Activated CD4-positive, alpha-beta T cell treated with anti-CD3 and anti-CD28 coated beads, Interleukin-2, amount 10 ng/mL, durations not matched to agents 7 days and 5 days (primary cell): ENCODE data around the gene ERICH6. TPM values are rescaled to one million over a fixed set of nuclear protein-coding genes. Genes with fewer than 3 reads are reported as not detected.
A peak's percentile ranks its signal among the peaks of the same experiment; 100 is the strongest.

Experiments
- CTCF ChIA-PET: fragments of 350-600 bp; sonication (Branson Sonifier 250); formaldehyde crosslinking; loops from one replicate; lab custom pipeline; 2021; ENCODE audit warnings: antibody characterized with exemption; lab: Charles Lee
- POLR2A ChIA-PET: fragments of 350-600 bp; sonication (Branson Sonifier 250); formaldehyde crosslinking; loops from one replicate; lab custom pipeline; 2021; ENCODE audit warnings: antibody characterized with exemption; lab: Charles Lee
- DNase-seq: peaks from one replicate; pipeline ENCODE4 v3.0.0-alpha.2; 2020
- H3K27ac Mint-ChIP-seq: one replicate; pipeline ENCODE4 v1.8.0; 2021; ENCODE audit warnings: mild to moderate bottlenecking, moderate library complexity, mixed read lengths
- H3K27me3 Mint-ChIP-seq: one replicate; pipeline ENCODE4 v1.8.0; 2021; ENCODE audit warnings: mixed read lengths
- H3K36me3 Mint-ChIP-seq: one replicate; pipeline ENCODE4 v1.8.0; 2021; ENCODE audit warnings: low read depth, mixed read lengths
- H3K4me1 Mint-ChIP-seq: one replicate; pipeline ENCODE4 v1.8.0; 2021; ENCODE audit warnings: mixed read lengths
- H3K4me3 Mint-ChIP-seq: one replicate; pipeline ENCODE4 v1.8.0; 2021; ENCODE audit warnings: mild to moderate bottlenecking, moderate library complexity, mixed read lengths
- H3K9me3 Mint-ChIP-seq: one replicate; pipeline ENCODE4 v1.8.0; 2021; ENCODE audit warnings: mixed read lengths
- total RNA-seq, 2 experiments: library from RNA; stranded (reverse); gene quantifications; one replicate each; pipeline ENCODE4 v1.2.3, GENCODE V29; 2021

The ERICH6 gene
- total RNA-seq: under 1 TPM; 0.50 to 0.81 TPM

DNA sequence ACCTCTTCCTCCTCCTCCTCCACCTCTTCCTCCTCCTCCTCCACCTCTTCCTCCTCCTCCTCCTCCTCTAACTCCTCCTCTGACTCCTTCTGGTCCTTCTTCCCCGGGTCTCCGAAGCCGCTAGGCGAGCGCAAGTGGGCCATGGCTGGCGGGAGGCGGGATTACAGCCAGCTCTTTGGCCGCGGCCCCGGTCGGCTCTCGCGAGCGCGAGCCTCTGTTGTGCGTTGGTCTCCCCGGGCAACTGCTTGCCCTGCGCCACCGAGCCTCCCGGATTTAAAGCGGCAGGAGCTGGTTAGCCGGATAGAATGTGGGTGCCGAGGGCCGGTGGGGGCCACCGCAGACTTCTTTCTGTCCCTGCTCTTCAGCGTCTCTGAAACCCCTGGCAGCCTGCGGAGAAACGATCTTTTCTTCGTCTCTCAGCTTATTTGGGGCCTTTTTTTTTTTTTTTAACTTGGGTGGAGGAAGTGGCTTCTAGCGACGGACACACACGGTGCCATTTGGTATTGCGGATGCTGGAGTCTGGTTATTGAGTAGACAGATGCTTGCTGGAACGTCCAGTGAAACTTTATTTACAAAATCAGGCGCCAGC is at the start of gene ERICH6:
ERICH6 (minus strand) TSS at position 165 of the 589 bp plus-strand sequence; CDS start at position 143, 22 bp downstream.
- Mint-ChIP-seq H3K4me1 (peaks cover 28% of the 10 kb centered on the region), H3K4me3 (peak within 1 kb of the TSS; percentile 98), H3K27ac (peak within 1 kb of the TSS; percentile 98), H3K36me3 (peaks cover 19% of the 10 kb centered on the region), H3K27me3 (peaks cover 13% of the 10 kb centered on the region), H3K9me3 (peaks cover 7% of the 10 kb centered on the region)
- ChIA-PET POLR2A (interaction anchor here (0.6 to 1.1 kb wide), 6 partner anchors 58 to 161 kb away, joined by 3 to 8 read pairs (median 5); partner anchors contain the start of genes SELENOT and SIAH2), CTCF (interaction anchor here (0.9 to 1.4 kb wide), 6 partner anchors 10 to 383 kb away, joined by 3 to 9 read pairs (median 4); partner anchors contain the start of gene SIAH2)
- peak; percentile 88 for DNase-seq

DNA sequence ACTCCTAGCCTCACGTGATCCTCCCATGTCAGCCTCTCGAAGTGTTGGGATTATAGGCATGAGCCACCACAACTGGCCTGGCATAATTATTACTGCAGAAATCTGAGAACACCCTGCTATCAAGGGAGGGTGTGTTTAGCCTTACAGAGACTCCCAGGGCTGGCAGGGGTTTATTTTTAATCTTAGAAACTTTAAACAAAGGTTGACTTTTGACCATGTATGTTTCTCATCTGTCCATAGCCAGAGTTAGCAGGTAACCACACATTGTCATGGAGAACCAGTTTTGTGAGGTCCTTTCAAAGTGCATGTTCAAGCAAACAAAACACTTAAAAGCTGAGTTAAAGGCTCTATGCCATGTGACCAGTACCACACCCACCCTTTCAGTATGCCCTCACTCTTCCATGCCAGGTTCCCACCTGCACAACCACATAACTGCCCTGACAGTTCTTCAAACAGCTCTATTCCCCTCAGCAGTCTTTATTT is 48.1 kb upstream of the ERICH6 start:
- H3K4me1 Mint-ChIP-seq: peaks cover 73% of the 10 kb centered on the region
- H3K9me3 Mint-ChIP-seq: peaks cover 7% of the 10 kb centered on the region
- no peak overlapping the region for H3K4me3 Mint-ChIP-seq
- peak overlapping the region; percentile 80 for H3K27ac Mint-ChIP-seq
- ChIA-PET CTCF (no interaction called here), POLR2A (no interaction called here)
- no peaks in the 10 kb centered on the region for H3K27me3 Mint-ChIP-seq
- DNase-seq: no peak
- peaks cover 57% of the 10 kb centered on the region for H3K36me3 Mint-ChIP-seq

DNA sequence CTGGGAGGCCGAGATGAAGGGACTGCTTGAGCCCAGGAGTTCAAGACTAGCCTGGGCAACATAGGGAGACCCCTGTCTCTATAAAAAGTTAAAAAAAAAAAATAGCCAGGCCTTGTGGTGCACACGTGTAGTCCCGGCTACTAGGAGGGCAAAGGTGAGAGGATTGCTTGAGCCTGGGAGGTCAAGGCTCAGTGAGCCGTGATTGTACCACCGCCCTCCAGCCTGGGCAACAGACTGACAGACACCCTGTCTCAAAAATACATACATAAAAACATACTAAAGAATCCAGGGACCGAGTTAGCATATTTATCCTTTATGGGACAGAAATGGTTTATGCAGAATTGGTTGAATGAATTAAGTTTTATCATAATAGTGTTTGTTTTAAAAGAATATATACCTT is 45.5 kb upstream of the ERICH6 start:
- Mint-ChIP-seq H3K4me1 (peaks cover 71% of the 10 kb centered on the region), H3K27ac (no peak overlapping the region), H3K36me3 (peaks cover 40% of the 10 kb centered on the region), H3K9me3 (peaks cover 4% of the 10 kb centered on the region), H3K4me3 (no peak overlapping the region), H3K27me3 (no peaks in the 10 kb centered on the region)
- no peak for DNase-seq
- CTCF ChIA-PET: interaction anchor here (1.1 to 1.4 kb wide), 2 partner anchors 12 to 14 kb away, joined by 5 to 8 read pairs; partner anchors contain the start of gene SIAH2
- POLR2A ChIA-PET: no interaction called here

DNA sequence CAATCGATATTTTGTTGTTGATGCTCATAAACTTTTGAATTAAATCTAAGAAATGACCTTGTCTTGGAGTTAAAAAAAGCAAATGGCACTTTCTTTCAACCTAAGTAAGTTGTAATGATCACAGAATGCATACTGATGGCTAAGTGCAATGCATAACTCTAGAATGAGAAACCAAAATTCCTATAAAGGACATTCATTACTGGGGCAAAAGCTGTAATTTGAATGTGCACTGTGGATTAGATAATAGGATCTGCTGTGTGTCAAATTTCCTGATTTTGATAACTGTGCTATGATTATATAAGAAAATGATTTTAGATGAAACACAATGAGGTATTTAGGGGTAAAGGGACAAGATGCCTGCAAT is 44.9 kb upstream of the ERICH6 start:
- no peak overlapping the region for H3K4me3 Mint-ChIP-seq
- H3K27me3 Mint-ChIP-seq: no peaks in the 10 kb centered on the region
- DNase-seq: no peak
- no peaks in the 10 kb centered on the region for H3K9me3 Mint-ChIP-seq
- CTCF ChIA-PET: interaction anchor here (1.0 kb wide), 1 partner anchor 10 kb away, joined by 3 read pairs; no protein-coding TSS in a partner anchor
- H3K4me1 Mint-ChIP-seq: peaks cover 69% of the 10 kb centered on the region
- POLR2A ChIA-PET: no interaction called here
- H3K36me3 Mint-ChIP-seq: peaks cover 35% of the 10 kb centered on the region
- no peak overlapping the region for H3K27ac Mint-ChIP-seq

DNA sequence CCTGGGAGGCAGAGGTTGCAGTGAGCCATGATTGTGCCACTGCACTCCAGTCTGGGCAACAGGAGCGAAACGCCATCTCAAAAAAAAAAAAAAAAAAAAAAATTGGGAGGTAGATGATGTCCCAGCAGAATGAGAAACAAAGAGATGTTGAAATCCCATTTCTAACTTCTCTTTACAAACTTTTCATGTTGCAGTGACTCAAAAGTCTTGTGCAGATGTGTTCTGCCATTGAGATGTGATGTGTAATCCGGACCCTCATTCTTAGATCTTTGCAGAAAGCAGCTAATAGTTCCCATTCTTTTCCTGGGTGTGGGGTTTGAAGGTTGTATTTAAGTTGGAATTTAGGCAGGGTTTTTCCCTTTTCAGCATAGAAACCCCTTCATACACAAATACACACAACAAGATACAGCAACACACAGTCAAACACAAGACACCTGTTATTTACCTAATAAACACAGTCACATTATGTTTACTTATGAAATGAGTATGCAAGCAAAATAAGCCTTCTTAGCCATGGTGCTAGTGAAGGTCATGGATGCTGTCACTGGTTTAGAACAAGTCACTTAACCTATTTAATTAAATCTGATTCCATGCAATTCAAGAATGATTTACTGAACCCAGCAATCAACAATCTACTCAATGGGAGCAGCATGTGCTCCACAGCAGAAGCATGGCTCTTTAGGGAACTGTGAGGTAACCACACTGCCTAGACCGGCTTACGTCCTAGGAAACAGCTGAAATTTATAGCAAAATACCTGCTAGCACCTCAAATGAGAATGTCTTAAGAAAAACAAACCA is 44.4 kb upstream of the ERICH6 start:
- Mint-ChIP-seq H3K27me3 (no peaks in the 10 kb centered on the region), H3K36me3 (peaks cover 37% of the 10 kb centered on the region), H3K4me1 (peaks cover 71% of the 10 kb centered on the region), H3K4me3 (no peak overlapping the region), H3K27ac (no peak overlapping the region), H3K9me3 (no peaks in the 10 kb centered on the region)
- DNase-seq: no peak
- CTCF ChIA-PET: interaction anchor here (1.0 to 2.2 kb wide), 2 partner anchors 10 to 15 kb away, joined by 3 to 6 read pairs; partner anchors contain the start of gene SIAH2
- POLR2A ChIA-PET: no interaction called here

DNA sequence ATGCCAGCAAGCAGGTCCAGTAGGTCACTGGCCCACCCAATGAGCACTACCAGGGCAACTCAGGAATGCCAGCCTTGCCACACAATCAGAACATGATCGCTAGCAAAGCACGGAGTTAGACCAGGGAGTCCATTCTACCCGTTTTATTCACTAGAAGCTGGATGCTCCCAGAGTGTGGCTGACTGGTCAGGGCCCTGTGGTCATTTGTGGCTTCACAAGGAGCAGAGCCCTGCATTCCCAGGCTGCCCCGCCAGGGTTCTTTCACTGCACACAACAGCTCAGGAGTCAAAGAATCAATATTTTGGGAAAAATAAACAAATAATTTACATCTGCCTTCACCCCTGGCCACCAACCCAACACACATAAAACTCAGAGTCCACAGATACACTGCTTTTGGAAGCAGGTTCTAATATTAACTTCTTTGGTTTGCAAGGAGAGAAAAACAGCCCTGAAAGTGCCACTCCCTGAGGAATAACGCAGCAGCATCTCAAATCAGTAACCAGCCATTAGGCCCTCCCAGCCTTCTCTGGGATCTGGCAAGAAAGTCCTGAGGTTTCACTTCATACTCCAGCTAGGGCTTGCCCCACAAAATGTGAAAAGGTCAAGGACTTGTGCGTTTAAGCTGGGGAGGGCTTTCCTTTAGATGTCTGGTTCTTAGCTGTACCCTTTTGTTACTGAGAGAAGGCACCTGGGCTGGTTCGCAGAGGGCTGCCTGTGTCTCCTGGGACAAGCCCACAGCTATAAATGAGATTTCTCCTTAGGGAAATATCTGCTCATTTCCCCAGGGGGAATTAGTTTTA is 43.3 kb upstream of the ERICH6 start:
- Mint-ChIP-seq H3K36me3 (peaks cover 41% of the 10 kb centered on the region), H3K4me1 (peaks cover 72% of the 10 kb centered on the region), H3K4me3 (no peak overlapping the region), H3K9me3 (no peaks in the 10 kb centered on the region), H3K27ac (no peak overlapping the region), H3K27me3 (no peaks in the 10 kb centered on the region)
- ChIA-PET CTCF (interaction anchor here (1.0 to 2.2 kb wide), 2 partner anchors 15 to 16 kb away, joined by 3 to 6 read pairs; partner anchors contain the start of gene SIAH2), POLR2A (no interaction called here)
- DNase-seq: no peak

DNA sequence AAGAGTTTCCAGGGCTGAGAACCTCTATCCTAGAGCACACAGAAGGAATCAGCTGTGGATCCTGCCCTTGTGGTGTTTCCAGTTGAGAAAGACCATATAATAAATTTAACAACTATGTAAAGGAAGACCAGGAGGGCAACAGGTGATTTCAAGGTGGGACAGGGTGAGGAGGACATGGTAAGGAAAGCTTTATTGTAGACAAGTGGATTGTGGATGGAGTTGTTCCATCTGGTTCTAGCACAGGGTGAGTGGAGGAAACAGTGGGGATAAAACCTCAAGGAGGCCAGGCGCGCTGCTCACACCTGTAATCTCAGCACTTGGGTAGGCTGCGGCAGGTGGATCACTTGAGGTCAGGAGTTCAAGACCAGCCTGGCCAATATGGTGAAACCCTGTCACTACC is 42.1 kb upstream of the ERICH6 start:
- Mint-ChIP-seq H3K27ac (no peak overlapping the region), H3K4me3 (no peak overlapping the region), H3K27me3 (no peaks in the 10 kb centered on the region), H3K4me1 (peaks cover 71% of the 10 kb centered on the region), H3K9me3 (no peaks in the 10 kb centered on the region), H3K36me3 (peaks cover 47% of the 10 kb centered on the region)
- POLR2A ChIA-PET: no interaction called here
- CTCF ChIA-PET: interaction anchor here (0.5 to 1.0 kb wide), 3 partner anchors 16 to 1702 kb away, joined by 3 read pairs; partner anchors contain the start of gene SIAH2
- DNase-seq: no peak

DNA sequence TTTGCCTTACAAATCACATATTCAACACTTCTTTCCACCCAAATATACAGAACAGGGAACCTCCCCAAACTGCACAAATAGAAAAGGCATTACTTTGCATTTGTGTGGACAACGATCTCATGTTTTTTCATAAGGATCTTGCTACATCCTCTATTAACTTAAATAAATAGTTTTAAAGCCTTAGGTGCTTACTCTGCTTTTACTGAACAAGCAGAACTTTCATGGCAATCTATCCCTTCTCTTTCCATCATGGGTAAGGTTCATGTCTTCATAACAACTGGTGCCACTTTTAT is 41.1 kb upstream of the ERICH6 start:
- H3K36me3 Mint-ChIP-seq: peaks cover 43% of the 10 kb centered on the region
- no peak overlapping the region for H3K27ac Mint-ChIP-seq
- H3K4me1 Mint-ChIP-seq: peaks cover 72% of the 10 kb centered on the region
- DNase-seq: no peak
- H3K27me3 Mint-ChIP-seq: no peaks in the 10 kb centered on the region
- no peak overlapping the region for H3K4me3 Mint-ChIP-seq
- ChIA-PET CTCF (no interaction called here), POLR2A (no interaction called here)
- H3K9me3 Mint-ChIP-seq: no peaks in the 10 kb centered on the region

DNA sequence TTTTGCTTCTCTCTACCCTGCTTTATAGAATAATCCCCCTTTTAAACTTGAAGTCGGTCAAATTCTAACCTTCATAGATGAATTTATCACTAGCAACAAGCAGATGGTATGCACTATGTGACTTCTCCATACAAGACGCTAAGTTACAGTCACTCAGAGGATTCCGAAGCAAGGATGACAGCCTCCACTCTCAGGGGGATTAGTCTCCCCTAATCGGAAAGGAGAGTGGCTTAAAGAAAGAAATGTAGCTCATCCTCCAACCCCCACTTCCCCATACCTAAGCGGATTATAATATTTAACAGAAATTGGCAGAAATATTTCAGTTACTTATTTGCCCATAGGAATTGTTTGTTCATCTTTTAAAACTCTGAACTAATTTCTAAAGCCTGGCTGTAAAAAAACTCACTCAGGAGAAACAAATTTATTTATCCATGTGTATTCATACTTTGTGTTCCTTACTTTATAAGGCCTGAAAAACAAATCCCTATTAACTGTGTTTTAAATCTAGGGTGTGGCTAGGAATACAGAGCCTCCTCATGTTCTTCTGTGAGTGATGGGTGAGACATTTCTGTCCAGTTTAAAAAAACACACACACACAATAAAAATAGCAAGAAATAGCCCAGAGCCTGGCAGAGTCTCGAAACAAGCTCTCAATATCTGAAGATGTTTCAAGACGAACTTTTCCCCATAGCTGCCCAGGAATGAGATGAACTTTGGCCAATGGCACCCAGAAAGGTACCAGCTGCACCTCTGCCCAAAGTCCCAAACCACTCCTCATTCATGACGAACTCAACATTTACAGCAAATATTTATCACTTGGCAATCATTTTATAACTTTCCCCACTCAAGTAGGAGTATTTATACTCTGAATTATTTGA is 40.6 kb upstream of the ERICH6 start:
- no peak for DNase-seq
- peaks cover 76% of the 10 kb centered on the region for H3K4me1 Mint-ChIP-seq
- no peaks in the 10 kb centered on the region for H3K9me3 Mint-ChIP-seq
- H3K27ac Mint-ChIP-seq: no peak overlapping the region
- H3K27me3 Mint-ChIP-seq: no peaks in the 10 kb centered on the region
- H3K4me3 Mint-ChIP-seq: no peak overlapping the region
- peaks cover 41% of the 10 kb centered on the region for H3K36me3 Mint-ChIP-seq
- CTCF ChIA-PET: interaction anchor here (1.5 kb wide), 1 partner anchor 16 kb away, joined by 7 read pairs; no protein-coding TSS in a partner anchor
- POLR2A ChIA-PET: no interaction called here

DNA sequence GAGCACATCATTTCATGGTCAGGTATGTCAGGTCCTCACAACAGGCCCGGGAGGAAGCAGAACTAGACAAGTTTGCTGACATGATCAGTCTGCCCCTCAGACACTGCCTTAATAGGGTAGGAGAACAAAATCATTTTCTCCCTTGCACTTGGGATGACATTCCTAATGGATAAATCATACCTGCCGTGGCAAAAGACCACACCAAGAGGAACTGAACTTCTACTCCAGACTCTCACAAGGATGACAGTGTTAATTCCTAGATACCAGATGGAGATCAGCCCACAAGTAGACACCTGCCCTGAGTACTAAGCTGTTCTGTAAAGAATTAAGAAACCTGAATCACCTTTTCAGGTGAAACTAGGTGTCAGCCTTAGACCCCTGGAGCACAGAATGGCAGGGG is 39.8 kb upstream of the ERICH6 start:
- Mint-ChIP-seq H3K36me3 (peaks cover 41% of the 10 kb centered on the region), H3K27me3 (no peaks in the 10 kb centered on the region), H3K4me1 (peaks cover 77% of the 10 kb centered on the region), H3K27ac (no peak overlapping the region), H3K4me3 (no peak overlapping the region), H3K9me3 (no peaks in the 10 kb centered on the region)
- DNase-seq: no peak
- POLR2A ChIA-PET: no interaction called here
- CTCF ChIA-PET: interaction anchor here (0.7 to 1.5 kb wide), 3 partner anchors 16 to 1542 kb away, joined by 3 to 7 read pairs (median 3); no protein-coding TSS in a partner anchor

DNA sequence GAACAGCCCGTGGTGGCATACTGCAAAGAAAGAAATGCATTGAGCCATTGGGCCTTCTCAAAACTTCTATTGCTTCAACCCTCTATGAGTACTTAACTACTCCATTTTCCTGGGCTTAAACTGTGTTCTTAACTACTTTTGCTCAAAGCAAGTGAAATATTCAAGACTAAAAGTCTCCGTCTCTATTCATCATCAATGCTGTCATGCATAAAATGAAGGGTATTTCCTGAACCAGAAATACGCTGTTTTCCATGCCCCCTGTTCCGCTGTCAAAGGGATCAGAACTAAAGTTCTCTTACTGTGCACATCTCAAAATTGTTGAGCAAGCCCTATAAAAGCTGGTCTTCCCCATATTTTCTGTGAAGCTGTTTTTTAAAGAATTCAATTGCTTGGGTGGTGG is 39.0 kb upstream of the ERICH6 start:
- H3K4me1 Mint-ChIP-seq: peaks cover 81% of the 10 kb centered on the region
- H3K27ac Mint-ChIP-seq: no peak overlapping the region
- H3K27me3 Mint-ChIP-seq: no peaks in the 10 kb centered on the region
- no peak for DNase-seq
- H3K9me3 Mint-ChIP-seq: no peaks in the 10 kb centered on the region
- peaks cover 39% of the 10 kb centered on the region for H3K36me3 Mint-ChIP-seq
- CTCF ChIA-PET: interaction anchor here (0.5 to 1.5 kb wide), 4 partner anchors 17 to 1476 kb away, joined by 3 to 7 read pairs (median 3); no protein-coding TSS in a partner anchor
- no peak overlapping the region for H3K4me3 Mint-ChIP-seq
- POLR2A ChIA-PET: no interaction called here
